Cardiac muscle cell (in vitro differentiated cells and primary cell): ENCODE results near the gene RGS11. TPM values are rescaled to one million over a fixed set of nuclear protein-coding genes. Genes with fewer than 3 reads are reported as not detected.

Experiments used
- DNase-seq, 2 donors: peaks; one replicate each; pipeline versions ENCODE4 v3.0.0 to v3.0.0-alpha.2; 2010 to 2017; ENCODE audit warnings: low read depth in 1 of 2, low spot score in 1 of 2
- H3K27ac ChIP-seq: fragments of 200-600 bp; sonication (generic); 2 replicates; pipeline ENCODE4 v1.5.1; 2016
- H3K27me3 ChIP-seq: fragments of 200-600 bp; sonication (generic); 2 replicates; pipeline ENCODE4 v1.6.0; 2016; ENCODE audit warnings: control low read depth
- H3K36me3 ChIP-seq: fragments of 200-600 bp; sonication (generic); 2 replicates; pipeline ENCODE4 v1.5.1; 2016; ENCODE audit warnings: control low read depth
- H3K4me1 ChIP-seq: fragments of 200-600 bp; sonication (generic); 2 replicates; pipeline ENCODE4 v1.8.1; 2017; ENCODE audit warnings: low read depth, mild to moderate bottlenecking, mixed run types
- H3K4me3 ChIP-seq: fragments of 200-600 bp; sonication (generic); 2 replicates; pipeline ENCODE4 v1.5.1; 2016; ENCODE audit warnings: mild to moderate bottlenecking
- H3K9me3 ChIP-seq: fragments of 200-600 bp; sonication (generic); 2 replicates; pipeline ENCODE4 v1.5.1; 2017; ENCODE audit warnings: low read depth, mild to moderate bottlenecking, control low read depth
- polyA plus RNA-seq: library from polyadenylated mRNA; unstranded; fragments of >200 nt; fragmentation: Nextera tagmentation; extraction: Ambion mirVana; gene quantifications from 2 replicates; pipeline ENCODE4 v1.2.1, GENCODE V29; 2016
- total RNA-seq: library from RNA; depleted of rRNA; stranded (reverse); fragments of >200 nt; gene quantifications from 2 replicates; pipeline ENCODE4 v1.2.3, GENCODE V29; 2016
- TF ChIP-seq, protein P1 (sequence below): IDR thresholded peaks from 2 replicates; pipeline ENCODE4 v1.5.1; 2012; ENCODE audit warnings: low read depth, mild to moderate bottlenecking, low read length

Gene RGS11
- total and polyA plus RNA-seq, 2 experiments from 2014 or later: 12.0 to 14.8 TPM

DNA sequence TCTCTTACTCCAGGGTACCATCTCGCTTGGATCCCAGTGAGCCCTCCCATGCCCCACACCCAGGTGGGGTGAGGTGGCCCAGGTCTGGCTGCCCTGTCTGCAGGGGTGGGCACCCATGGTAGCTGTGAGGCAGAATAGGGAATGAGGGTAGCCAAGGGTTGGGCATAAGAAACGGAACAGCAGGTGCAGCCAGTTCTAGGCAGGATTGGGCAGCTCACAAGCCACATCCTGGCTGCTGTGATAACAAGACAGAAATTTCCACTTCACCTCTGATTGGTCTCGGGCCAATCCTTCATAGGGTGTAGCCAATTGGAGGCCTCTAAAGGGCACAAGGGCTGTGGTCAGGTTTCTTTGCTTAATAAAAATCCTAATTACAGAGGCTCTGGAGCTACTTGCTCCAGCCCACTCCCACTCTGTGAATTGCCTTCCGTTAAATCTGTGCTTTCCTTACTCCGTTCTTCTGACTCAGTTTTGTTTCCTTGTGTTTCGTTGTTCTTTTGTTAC, 3.2 kb upstream of the RGS11 start:
- Histone ChIP-seq H3K4me3 (no peak overlapping the region), H3K4me1 (no peaks in the 10 kb centered on the region), H3K27me3 (peaks cover 71% of the 10 kb centered on the region), H3K9me3 (no peaks in the 10 kb centered on the region), H3K27ac (no peak overlapping the region), H3K36me3 (no peaks in the 10 kb centered on the region)
- TF ChIP-seq, protein P1, sequence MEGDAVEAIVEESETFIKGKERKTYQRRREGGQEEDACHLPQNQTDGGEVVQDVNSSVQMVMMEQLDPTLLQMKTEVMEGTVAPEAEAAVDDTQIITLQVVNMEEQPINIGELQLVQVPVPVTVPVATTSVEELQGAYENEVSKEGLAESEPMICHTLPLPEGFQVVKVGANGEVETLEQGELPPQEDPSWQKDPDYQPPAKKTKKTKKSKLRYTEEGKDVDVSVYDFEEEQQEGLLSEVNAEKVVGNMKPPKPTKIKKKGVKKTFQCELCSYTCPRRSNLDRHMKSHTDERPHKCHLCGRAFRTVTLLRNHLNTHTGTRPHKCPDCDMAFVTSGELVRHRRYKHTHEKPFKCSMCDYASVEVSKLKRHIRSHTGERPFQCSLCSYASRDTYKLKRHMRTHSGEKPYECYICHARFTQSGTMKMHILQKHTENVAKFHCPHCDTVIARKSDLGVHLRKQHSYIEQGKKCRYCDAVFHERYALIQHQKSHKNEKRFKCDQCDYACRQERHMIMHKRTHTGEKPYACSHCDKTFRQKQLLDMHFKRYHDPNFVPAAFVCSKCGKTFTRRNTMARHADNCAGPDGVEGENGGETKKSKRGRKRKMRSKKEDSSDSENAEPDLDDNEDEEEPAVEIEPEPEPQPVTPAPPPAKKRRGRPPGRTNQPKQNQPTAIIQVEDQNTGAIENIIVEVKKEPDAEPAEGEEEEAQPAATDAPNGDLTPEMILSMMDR: no peak
- DNase-seq: peak; percentile 50 to 79

GRCh38 chr16:276426-277077, 808 bp upstream of the RGS11 start:
- no peak for DNase-seq
- H3K36me3 ChIP-seq: no peaks in the 10 kb centered on the region
- TF ChIP-seq, protein P1: no peak
- no peaks in the 10 kb centered on the region for H3K9me3 ChIP-seq
- H3K27ac ChIP-seq: no peak overlapping the region
- peaks cover 65% of the 10 kb centered on the region for H3K27me3 ChIP-seq
- no peaks in the 10 kb centered on the region for H3K4me1 ChIP-seq
- H3K4me3 ChIP-seq: no peak overlapping the region

- Histone ChIP-seq H3K27ac (no peak overlapping the region), H3K4me1 (no peaks in the 10 kb centered on the region), H3K4me3 (peak overlapping the region; percentile 33), H3K36me3 (no peaks in the 10 kb centered on the region), H3K27me3 (peaks cover 54% of the 10 kb centered on the region), H3K9me3 (no peaks in the 10 kb centered on the region)
- TF ChIP-seq, protein P1: no peak
- peak in 1 of 2 donors; percentile 33 for DNase-seq
These were observed 603 bp downstream of the RGS11 start for GRCh38 chr16:275041-275641.

GRCh38 chr16:273547-274421, 2.0 kb downstream of the RGS11 start:
- Histone ChIP-seq H3K9me3 (no peaks in the 10 kb centered on the region), H3K4me3 (no peak overlapping the region), H3K27me3 (peaks cover 43% of the 10 kb centered on the region), H3K27ac (no peak overlapping the region), H3K4me1 (no peaks in the 10 kb centered on the region), H3K36me3 (no peaks in the 10 kb centered on the region)
- no peak for DNase-seq
- TF ChIP-seq, protein P1: no peak

DNA sequence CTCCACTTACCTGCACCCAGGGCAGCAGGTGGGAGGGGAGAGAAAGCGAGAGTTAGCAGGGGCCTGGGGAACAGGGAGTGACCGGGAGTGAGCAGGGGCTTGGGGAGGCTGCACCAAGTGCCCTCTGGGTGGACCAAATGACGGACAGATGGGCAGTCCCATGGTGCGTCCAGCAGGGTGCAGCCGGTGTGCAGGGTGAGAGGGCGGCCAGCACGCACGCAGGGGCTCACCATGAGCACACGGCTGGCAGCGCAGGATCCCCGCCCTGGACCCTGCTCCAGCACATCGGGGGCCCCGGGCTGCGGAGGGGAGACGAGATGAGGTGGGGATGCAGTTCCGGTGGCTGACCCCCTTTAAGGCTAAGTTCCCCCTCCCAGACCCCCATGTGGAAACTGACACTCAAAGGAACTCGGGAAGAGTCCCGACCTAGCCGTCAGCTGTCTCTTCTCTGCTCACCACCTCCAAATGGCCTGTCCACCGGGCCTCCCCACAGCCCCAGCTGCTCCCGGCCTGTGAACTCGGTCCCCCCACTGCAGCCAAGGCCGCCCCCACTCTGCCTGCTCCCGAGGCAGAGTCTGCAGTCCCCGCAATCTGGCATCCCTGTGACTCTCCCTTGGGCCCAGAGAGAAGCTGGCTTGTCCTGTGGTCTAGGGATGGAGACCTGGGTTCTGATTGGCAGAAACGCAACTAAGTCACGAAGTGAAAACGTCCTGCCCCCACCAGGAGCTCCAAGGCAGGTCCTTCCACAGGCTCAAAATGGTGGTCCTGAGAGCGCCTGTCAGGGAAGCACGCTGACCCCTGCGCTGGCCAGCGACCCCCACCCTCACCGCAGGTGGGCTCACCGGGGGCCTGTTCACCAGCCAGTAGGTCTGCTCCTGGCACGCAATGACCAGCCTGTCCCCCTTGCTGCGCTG, 2.9 kb downstream of the RGS11 start:
- no peaks in the 10 kb centered on the region for H3K36me3 ChIP-seq
- H3K4me1 ChIP-seq: no peaks in the 10 kb centered on the region
- no peak overlapping the region for H3K4me3 ChIP-seq
- no peaks in the 10 kb centered on the region for H3K9me3 ChIP-seq
- no peak overlapping the region for H3K27ac ChIP-seq
- TF ChIP-seq, protein P1: no peak
- DNase-seq: no peak
- H3K27me3 ChIP-seq: peaks cover 37% of the 10 kb centered on the region
